Suprapubic skin (tissue), 4 donors: ENCODE measurements around the gene ZBTB40. TPM values are rescaled to one million over a fixed set of nuclear protein-coding genes. Genes with fewer than 3 reads are reported as not detected.

Experiments
- DNase-seq, 2 donors: peaks; one replicate each; pipeline ENCODE4 v3.0.0-alpha.2; 2019; ENCODE audit warnings: low spot score in 2 of 2
- H3K27ac ChIP-seq: fragments of 200-600 bp; sonication (generic); one replicate; pipeline ENCODE4 v1.5.1; 2019
- H3K27me3 ChIP-seq: fragments of 200-600 bp; sonication (generic); one replicate; pipeline ENCODE4 v1.5.1; 2019
- H3K36me3 ChIP-seq: fragments of 200-600 bp; sonication (generic); one replicate; pipeline ENCODE4 v1.5.1; 2019
- H3K4me1 ChIP-seq: fragments of 200-600 bp; sonication (generic); one replicate; pipeline ENCODE4 v1.5.1; 2019
- H3K4me3 ChIP-seq: fragments of 200-600 bp; sonication (generic); one replicate; pipeline ENCODE4 v1.5.1; 2019; ENCODE audit warnings: mild to moderate bottlenecking
- H3K9me3 ChIP-seq: fragments of 200-600 bp; sonication (generic); one replicate; pipeline ENCODE4 v1.5.1; 2019
- CTCF ChIP-seq, 2 donors: fragments of 200-600 bp in 1 of 2; fragments of 450-650 bp in 1 of 2; sonication (generic) in 1 of 2; IDR thresholded peaks; one replicate each; pipeline ENCODE4 v1.5.1; 2016 to 2019; ENCODE audit warnings: antibody characterized with exemption in 2 of 2, mild to moderate bottlenecking in 1 of 2, moderate library complexity in 1 of 2
- EP300 ChIP-seq: sonication (generic); formaldehyde crosslinking; IDR thresholded peaks from one replicate; pipeline ENCODE4 v1.6.1; 2017; ENCODE audit warnings: antibody characterized with exemption
- POLR2A ChIP-seq, 2 donors: fragments of 450-650 bp; IDR thresholded peaks; one replicate each; pipeline ENCODE4 v1.6.1; 2017; ENCODE audit warnings: antibody characterized with exemption in 2 of 2, mild to moderate bottlenecking in 2 of 2, moderate library complexity in 2 of 2
- POLR2AphosphoS5 ChIP-seq, 3 donors: sonication (generic); formaldehyde crosslinking; IDR thresholded peaks; one replicate each; pipeline ENCODE4 v1.6.1; 2017; ENCODE audit warnings: antibody characterized with exemption in 3 of 3
- WGBS: methylation state at CpG from one replicate; pipeline ENCODE4 v1.1.5; 2018; 5-methylcytosine and 5-hydroxymethylcytosine counted together
- total RNA-seq, 4 donors: library from RNA; depleted of rRNA; stranded (reverse); fragments of >200 nt; gene quantifications; one replicate each; pipeline ENCODE4 v1.1.0, GENCODE V29; 2016

ZBTB40 gene
- total RNA-seq, 4 donors from 2014 or later: 12.7 to 36.0 (median 17.5) TPM

- WGBS: 95% methylated on average over 2 of the region's 2 CpGs
- TF ChIP-seq POLR2AphosphoS5 (IDR thresholded peaks at IDR 0.05) (no peak), EP300 (no peak), CTCF (IDR thresholded peaks at IDR 0.05) (no peak), POLR2A (IDR thresholded peaks at IDR 0.05) (no peak)
- no peak overlapping the region for H3K4me3 ChIP-seq
- no peak overlapping the region for H3K27ac ChIP-seq
- DNase-seq: no peak
- H3K4me1 ChIP-seq: no peaks in the 10 kb centered on the region
- H3K27me3 ChIP-seq: no peaks in the 10 kb centered on the region
- H3K36me3 ChIP-seq: peaks cover 18% of the 10 kb centered on the region
- no peaks in the 10 kb centered on the region for H3K9me3 ChIP-seq
Observed at GRCh38 chr1:22494144-22494543, 42.5 kb downstream of the ZBTB40 start.

- Histone ChIP-seq H3K4me1 (peaks cover 7% of the 10 kb centered on the region), H3K27ac (no peak overlapping the region), H3K9me3 (no peaks in the 10 kb centered on the region), H3K27me3 (no peaks in the 10 kb centered on the region), H3K4me3 (no peak overlapping the region), H3K36me3 (peaks cover 12% of the 10 kb centered on the region)
- WGBS: 79% methylated on average over 6 of the region's 6 CpGs
- DNase-seq: no peak
- TF ChIP-seq CTCF (IDR thresholded peaks at IDR 0.05) (no peak), POLR2AphosphoS5 (IDR thresholded peaks at IDR 0.05) (no peak), POLR2A (IDR thresholded peaks at IDR 0.05) (no peak), EP300 (no peak)
Observed at GRCh38 chr1:22494943-22495579, 43.4 kb downstream of the ZBTB40 start.

GRCh38 chr1:22496536-22497160, 45.0 kb downstream of the ZBTB40 start:
- WGBS: 80% methylated on average over 7 of the region's 7 CpGs
- H3K9me3 ChIP-seq: no peaks in the 10 kb centered on the region
- H3K27ac ChIP-seq: no peak overlapping the region
- no peak for DNase-seq
- H3K27me3 ChIP-seq: no peaks in the 10 kb centered on the region
- peaks cover 17% of the 10 kb centered on the region for H3K4me1 ChIP-seq
- TF ChIP-seq POLR2AphosphoS5 (IDR thresholded peaks at IDR 0.05) (no peak), POLR2A (IDR thresholded peaks at IDR 0.05) (no peak), EP300 (no peak), CTCF (IDR thresholded peaks at IDR 0.05) (no peak)
- H3K4me3 ChIP-seq: no peak overlapping the region
- H3K36me3 ChIP-seq: no peaks in the 10 kb centered on the region

- Histone ChIP-seq H3K27me3 (no peaks in the 10 kb centered on the region), H3K36me3 (no peaks in the 10 kb centered on the region), H3K9me3 (no peaks in the 10 kb centered on the region), H3K27ac (no peak overlapping the region), H3K4me3 (no peak overlapping the region), H3K4me1 (peaks cover 17% of the 10 kb centered on the region)
- no peak for DNase-seq
- TF ChIP-seq POLR2AphosphoS5 (IDR thresholded peaks at IDR 0.05): no peak
- no peak for TF ChIP-seq CTCF (IDR thresholded peaks at IDR 0.05)
- TF ChIP-seq EP300: no peak
- no peak for TF ChIP-seq POLR2A (IDR thresholded peaks at IDR 0.05)
- WGBS: 64% methylated on average over 2 of the region's 2 CpGs
Observed at GRCh38 chr1:22498463-22498862, 46.8 kb downstream of the ZBTB40 start.

GRCh38 chr1:22500058-22500457, 48.4 kb downstream of the ZBTB40 start:
- Histone ChIP-seq H3K27ac (no peak overlapping the region), H3K27me3 (no peaks in the 10 kb centered on the region), H3K9me3 (no peaks in the 10 kb centered on the region), H3K4me3 (no peak overlapping the region), H3K4me1 (peaks cover 17% of the 10 kb centered on the region), H3K36me3 (peaks cover 5% of the 10 kb centered on the region)
- no peak for DNase-seq
- 75% methylated on average over 4 of the region's 4 CpGs for WGBS
- TF ChIP-seq CTCF (IDR thresholded peaks at IDR 0.05) (no peak), POLR2AphosphoS5 (IDR thresholded peaks at IDR 0.05) (no peak), POLR2A (IDR thresholded peaks at IDR 0.05) (no peak), EP300 (no peak)
